GM18909 (cell line): ENCODE results near the gene EYA2.

Experiments
- ATAC-seq: cut with Tn5 transposase; IDR thresholded peaks from one replicate; pipeline ENCODE4 v1.9.1; 2021; ENCODE audit warnings: mild to moderate bottlenecking; ENCODE audit not compliant: unreplicated experiment, poor library complexity

Gene EYA2

DNA sequence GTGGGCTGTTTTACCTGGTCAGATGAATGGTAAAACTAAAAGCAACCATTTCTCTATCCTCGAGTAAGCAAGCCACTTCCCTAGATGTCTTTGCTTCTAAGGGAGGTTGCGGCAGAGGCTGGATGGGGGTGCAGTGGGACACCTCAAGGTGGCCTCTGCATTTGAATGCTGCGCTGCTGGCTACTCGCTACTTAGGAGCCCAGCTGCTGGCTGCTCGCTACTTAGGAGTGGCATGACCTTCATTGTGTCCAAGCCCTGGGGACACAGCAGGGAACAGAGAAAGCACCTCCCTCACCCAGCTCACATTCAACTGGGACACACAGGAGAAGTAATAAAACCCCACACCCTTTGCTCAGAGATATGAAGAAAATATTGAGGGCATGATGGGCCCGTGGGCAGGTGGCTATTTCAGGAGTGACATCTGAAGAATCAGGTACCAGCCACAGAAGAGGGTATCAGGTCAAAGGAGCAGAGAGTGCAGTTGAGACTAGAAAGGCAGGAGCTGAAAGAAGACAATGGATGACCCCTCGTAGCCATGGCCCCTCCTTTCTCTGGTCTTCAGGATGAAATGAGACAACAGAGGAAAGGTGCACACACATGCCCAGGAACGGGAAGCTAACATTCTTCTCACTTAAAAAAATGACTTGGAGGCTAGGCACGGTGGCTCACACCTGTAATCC, 312.5 kb downstream of the EYA2 start:
- ATAC-seq, result no peak

- ATAC-seq, result no peak
These were observed 314.0 kb downstream of the EYA2 start for GRCh38 chr20:47208534-47209174.

DNA sequence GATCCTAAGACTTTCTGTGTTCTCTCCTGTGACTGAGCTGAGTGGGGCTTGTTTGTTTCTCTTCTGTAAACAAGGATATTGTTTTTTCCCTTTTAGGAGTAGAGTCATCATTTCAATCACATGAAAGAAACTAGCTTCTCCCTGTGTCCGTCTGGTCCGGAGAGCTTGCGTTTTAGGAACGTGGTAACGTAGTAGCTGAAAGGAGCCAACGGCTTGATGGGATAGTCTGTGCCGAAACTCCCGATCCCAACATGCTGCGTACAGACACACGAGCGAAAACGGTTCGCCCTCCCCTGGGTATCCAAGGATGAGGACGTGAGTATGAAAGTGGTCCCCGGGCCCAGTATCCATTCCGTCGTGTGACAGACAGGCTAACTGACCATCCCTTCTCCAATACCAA, 315.3 kb downstream of the EYA2 start:
- no peak for ATAC-seq

DNA sequence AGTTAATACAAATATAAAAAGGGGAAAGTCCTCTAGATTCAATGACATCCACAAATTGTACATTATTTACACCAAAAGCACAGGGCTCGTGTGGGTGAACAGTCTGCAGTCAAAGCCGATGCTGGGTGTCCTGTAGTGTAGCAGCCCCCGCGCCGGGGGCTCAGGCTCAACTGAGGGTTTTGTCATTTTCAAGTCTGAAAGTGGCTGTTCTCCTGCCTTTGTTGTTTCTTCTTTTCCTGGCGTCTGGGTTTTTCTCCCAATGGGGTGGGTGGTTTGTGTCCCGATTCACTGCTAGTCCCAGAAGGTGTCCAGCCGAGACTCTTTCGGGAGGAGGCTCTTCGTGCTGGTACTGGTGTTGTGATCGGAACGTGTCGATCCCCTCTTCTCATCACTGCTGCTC, 315.8 kb downstream of the EYA2 start:
- no peak for ATAC-seq

DNA sequence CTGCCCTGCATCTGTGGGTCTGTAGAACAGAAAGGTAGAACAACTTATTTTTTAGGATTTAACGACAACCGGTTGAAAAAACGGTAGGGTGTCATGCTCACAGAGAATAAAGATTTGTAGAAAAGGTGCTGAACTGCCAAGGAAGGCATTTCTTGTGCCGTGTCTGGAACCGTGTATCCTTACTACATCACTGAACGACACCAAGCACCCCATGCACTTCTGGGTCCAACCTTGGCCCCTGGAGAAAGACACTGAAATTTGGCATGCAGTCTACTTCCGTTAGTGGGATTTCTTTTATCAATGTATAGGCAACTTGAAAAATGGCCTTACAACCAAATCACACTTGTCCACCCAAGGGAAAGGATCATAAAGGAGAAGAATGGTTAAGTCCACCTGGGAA, 316.4 kb downstream of the EYA2 start:
- no peak for ATAC-seq

GRCh38 chr20:47212606-47213207, 318.1 kb downstream of the EYA2 start:
- ATAC-seq, result no peak

DNA sequence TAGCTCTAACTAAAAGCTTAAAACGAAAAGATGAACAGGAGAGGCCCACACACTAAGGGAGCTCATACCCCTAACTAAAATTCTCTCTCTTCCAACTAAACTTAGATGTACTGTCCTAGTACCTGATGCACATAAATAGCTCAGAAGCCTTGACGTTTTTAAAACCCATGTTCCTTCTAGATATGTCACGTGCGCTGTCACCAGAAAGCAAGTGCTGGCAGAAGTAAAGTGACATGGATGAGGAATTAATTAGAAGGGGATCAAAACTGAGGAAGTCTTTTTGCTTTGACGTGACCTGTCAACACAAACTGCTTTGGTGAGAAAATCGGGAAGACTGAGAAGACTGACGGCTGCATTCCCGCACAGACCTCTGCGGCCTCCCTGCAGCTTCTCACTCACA, 319.3 kb downstream of the EYA2 start:
- ATAC-seq, result no peak

- no peak for ATAC-seq
These were observed 321.2 kb downstream of the EYA2 start for GRCh38 chr20:47215653-47216397.

- ATAC-seq, result no peak
These were observed 322.3 kb downstream of the EYA2 start for GRCh38 chr20:47216819-47217410.

DNA sequence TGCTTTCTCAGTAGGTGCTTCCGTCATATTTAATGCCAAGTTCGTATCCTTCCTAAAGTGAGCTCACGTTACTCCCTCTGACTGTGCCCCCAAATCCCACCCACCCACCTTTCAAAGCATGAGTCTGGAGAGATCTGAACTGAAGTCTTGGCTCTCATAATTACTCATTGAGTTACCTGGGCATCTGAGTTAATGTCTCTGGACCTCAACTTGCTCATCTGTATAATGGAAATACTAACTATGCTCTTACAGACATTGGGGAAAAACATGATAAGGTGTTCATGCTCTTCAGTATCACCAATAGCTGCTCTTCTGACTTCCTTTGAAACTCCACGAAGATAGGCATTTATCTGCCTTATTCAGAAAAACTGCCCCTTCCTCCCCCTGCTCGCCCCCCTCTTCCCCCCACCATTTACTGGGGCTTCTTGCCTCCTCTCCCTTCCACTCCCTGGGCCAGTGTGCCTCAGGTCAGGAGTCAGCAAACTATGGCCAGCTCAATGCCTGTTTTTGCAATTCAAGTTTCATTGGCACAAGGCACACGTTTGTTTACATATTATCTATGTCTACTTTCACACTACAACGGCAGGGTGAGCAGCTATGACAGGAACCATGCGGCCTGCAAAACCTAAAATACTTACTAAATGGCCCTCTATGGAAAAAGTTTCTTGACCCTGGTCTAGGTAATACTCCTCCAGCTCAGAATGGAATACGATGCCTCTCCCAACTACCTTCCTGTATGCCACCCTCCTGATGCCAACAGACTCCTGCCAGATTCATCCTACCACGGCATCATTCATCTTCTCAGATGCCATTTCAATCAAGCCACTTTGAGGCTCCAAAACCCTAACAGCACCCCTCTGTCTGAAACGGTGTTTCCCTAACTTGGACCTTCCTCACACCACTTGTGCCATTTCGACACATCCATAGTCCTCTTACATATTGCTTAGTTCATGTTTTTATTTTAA, 323.1 kb downstream of the EYA2 start:
- no peak for ATAC-seq

DNA sequence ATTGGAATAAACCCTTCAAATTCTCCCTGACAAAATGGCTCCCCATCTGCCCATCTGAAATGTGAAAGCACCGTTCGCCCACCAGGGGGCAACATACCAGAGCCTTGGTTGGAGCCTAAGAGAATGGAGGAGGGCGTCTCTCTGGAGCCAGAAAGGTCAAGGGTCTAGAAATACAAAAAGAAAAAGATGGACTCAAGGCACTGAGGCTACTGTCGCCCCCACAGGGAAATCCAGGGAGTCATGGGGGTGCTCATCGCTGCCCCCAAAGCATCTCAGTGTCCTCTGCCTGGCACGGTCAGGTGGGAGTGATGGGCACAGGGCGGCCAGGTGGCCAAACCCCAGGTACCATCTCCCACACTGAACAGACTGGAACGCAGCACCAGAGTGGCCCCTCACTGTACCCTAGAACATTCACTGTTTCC, 325.5 kb downstream of the EYA2 start:
- no peak for ATAC-seq

- ATAC-seq, result no peak
These were observed 326.5 kb downstream of the EYA2 start for GRCh38 chr20:47221036-47221625.

DNA sequence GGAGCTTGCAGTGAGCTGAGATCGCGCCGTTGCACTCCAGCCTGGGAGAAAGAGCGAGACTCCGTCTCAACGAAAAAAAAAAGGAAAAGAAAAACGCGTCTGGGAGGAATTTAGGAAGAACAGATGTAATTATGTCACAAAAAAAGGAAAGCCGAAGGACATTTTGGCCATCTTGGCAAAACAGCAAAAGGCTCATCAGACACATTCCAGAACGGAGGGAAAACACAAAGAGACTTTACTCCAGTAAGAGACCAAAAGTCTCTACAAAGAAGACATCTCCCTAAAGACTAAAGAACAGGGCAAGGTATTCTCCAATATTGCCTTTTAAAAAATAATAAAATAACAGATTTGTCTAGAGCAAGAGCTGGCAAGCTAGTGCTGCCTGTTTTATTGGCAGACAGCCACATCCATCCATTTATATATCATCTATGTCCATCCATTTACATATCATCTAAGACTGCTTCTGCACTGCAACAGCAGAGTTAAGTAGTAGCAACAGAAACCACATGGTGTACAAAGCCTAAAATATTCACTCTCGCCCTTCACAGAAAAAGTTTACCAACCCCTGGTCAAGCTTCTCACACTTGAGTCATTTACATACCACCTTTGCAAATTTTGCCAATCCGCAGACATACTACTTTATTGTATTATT, 328.0 kb downstream of the EYA2 start:
- ATAC-seq, result no peak

DNA sequence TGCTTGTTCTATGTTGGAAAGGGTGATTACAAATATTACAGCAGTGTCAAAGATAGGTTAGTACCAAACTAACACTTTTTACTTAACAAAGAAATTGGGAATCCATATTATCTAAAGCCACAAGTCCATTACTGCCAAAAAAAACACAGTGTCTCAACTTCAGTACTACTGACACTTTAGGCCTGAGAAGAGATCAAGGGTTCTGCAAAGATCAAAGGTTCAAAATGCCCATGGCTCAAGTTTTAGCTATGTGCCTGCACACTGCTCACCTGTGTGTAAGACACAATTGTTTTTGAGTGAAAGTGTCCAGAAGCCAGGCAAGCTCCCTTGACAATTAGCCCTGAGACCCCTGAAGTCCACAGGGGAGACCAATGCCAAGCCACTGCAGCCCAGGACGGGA, 329.3 kb downstream of the EYA2 start:
- no peak for ATAC-seq

- no peak for ATAC-seq
These were observed 329.7 kb downstream of the EYA2 start for GRCh38 chr20:47224300-47224791.

- ATAC-seq, result no peak
These were observed 330.2 kb downstream of the EYA2 start for GRCh38 chr20:47224857-47225256.

- ATAC-seq, result no peak
These were observed 330.8 kb downstream of the EYA2 start for GRCh38 chr20:47225458-47225857.

DNA sequence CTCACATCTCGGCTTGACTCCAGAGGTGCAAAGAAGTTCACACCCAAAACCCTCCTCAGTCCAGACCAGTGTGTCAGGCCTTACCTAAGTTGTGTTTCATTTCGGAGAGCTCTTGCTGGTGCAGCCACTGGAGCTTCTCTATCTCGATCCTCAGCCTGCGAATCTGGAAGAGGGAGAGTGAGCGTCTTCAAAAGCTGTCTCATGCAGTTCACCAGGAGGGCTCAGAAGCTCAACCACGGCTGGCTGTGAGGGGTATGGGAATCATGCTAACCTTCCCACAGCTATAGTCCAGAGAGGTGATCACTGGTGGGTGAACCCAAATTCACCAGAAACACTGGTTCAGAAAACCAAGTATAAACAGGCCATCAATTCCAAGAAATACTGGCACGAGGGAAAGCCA, 332.5 kb downstream of the EYA2 start:
- ATAC-seq, result no peak

DNA sequence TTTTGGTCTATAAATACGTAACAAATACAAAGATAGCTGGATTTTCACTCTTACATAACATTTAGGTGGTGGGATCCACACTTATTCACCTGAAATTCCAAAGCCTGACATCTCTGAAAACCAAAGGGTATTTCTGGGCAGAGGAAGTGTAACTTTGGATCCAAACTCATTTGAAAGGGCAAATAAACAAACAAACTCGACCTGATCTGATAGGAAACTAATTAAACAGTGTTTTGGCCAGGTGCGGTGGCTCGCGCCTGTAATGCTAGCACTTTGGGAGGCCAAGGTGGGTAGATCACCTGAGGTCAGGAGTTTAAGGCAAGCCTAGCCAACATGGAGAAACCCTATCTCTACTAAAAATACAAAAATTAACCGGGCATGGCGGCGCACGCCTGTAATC, 332.9 kb downstream of the EYA2 start:
- no peak for ATAC-seq
